Caco-2 (cell line): Measurements from ENCODE around the gene MBP. TPM values are rescaled to one million over a fixed set of nuclear protein-coding genes. Genes with fewer than 3 reads are reported as not detected.

ENCODE experiments used
- BruUV-seq: library from RNA; stranded (reverse); fragments of 400-500 nt; replicated peaks from 2 replicates; lab custom pipeline; 2021; lab: Mats Ljungman, UMichigan
- CTCF ChIA-PET: fragments of 300-600 bp; sonication (Branson Sonifier 250); formaldehyde crosslinking; loops from one replicate; lab custom pipeline; 2022; ENCODE audit warnings: antibody characterized with exemption; lab: Charles Lee
- POLR2A ChIA-PET: fragments of 300-600 bp; sonication (Branson Sonifier 250); formaldehyde crosslinking; loops from one replicate; lab custom pipeline; 2022; ENCODE audit warnings: antibody characterized with exemption; lab: Charles Lee
- DNase-seq, 2 experiments: peaks; one replicate each; pipeline versions ENCODE4 v3.0.0 to v3.0.0-alpha.2; 2020 to 2022
- H3K27me3 ChIP-seq: replicated peaks from 2 replicates; pipeline ENCODE4 v1.6.0; 2011; ENCODE audit warnings: low read length; ENCODE audit not compliant: control insufficient read depth, insufficient read depth
- H3K36me3 ChIP-seq: 2 replicates; pipeline ENCODE4 v1.5.1; 2011; ENCODE audit warnings: low read length; ENCODE audit not compliant: control insufficient read depth, insufficient read depth
- H3K4me1 ChIP-seq: fragments of 250-450 bp; sonication (Bioruptor Pico); 2 replicates; pipeline ENCODE4 v1.5.1; 2020; ENCODE audit warnings: mild to moderate bottlenecking
- H3K4me3 ChIP-seq: 2 replicates; pipeline ENCODE4 v1.5.1; 2011; ENCODE audit warnings: low read depth, mild to moderate bottlenecking, control low read depth, low read length
- H3K9me3 ChIP-seq: fragments of 250-450 bp; sonication (Bioruptor Pico); 2 replicates; pipeline ENCODE4 v1.5.1; 2020; ENCODE audit warnings: mild to moderate bottlenecking, moderate library complexity
- H3K27ac Mint-ChIP-seq: one replicate; pipeline ENCODE4 v1.8.0; 2022; ENCODE audit warnings: mixed read lengths; ENCODE audit not compliant: unreplicated experiment
- H3K27me3 Mint-ChIP-seq: one replicate; pipeline ENCODE4 v1.8.0; 2022; ENCODE audit warnings: mixed read lengths; ENCODE audit not compliant: insufficient read depth, unreplicated experiment
- H3K36me3 Mint-ChIP-seq: one replicate; pipeline ENCODE4 v1.8.0; 2022; ENCODE audit warnings: mild to moderate bottlenecking, mixed read lengths; ENCODE audit not compliant: insufficient read depth, unreplicated experiment
- H3K4me1 Mint-ChIP-seq: one replicate; pipeline ENCODE4 v1.8.0; 2022; ENCODE audit warnings: low read depth, mixed read lengths; ENCODE audit not compliant: unreplicated experiment
- H3K4me3 Mint-ChIP-seq: one replicate; pipeline ENCODE4 v1.8.0; 2022; ENCODE audit warnings: mild to moderate bottlenecking, moderate library complexity, mixed read lengths; ENCODE audit not compliant: unreplicated experiment
- H3K9me3 Mint-ChIP-seq: one replicate; pipeline ENCODE4 v1.8.0; 2022; ENCODE audit warnings: mixed read lengths; ENCODE audit not compliant: unreplicated experiment
- intact Hi-C: fragments of 100-400 bp; cut with micrococcal nuclease; formaldehyde crosslinking; loops from one replicate; pipeline ENCODE4 v1.10.0; 2022; ENCODE audit not compliant: unreplicated experiment
- total RNA-seq: library from RNA; stranded (reverse); gene quantifications from 2 replicates; pipeline ENCODE4 v1.2.3, GENCODE V29; 2022
- TF ChIP-seq, protein P1 (sequence below), 2 experiments: fragments of 200-600 bp in 1 of 2; IDR thresholded peaks; 1 replicate in 1 of 2; 2 replicates in 1 of 2; pipeline versions ENCODE4 v1.5.1 to v1.8.0; 2011 to 2022; ENCODE audit warnings: antibody characterized with exemption in 1 of 2, control low read depth in 1 of 2, inconsistent platforms in 1 of 2, low read depth in 1 of 2, low read length in 1 of 2, mild to moderate bottlenecking in 1 of 2, moderate library complexity in 1 of 2; ENCODE audit not compliant: insufficient read depth in 1 of 2, severe bottlenecking in 1 of 2, unreplicated experiment in 1 of 2

The MBP gene
- total RNA-seq, 1 experiment from 2014 or later: 11.4 TPM

DNA sequence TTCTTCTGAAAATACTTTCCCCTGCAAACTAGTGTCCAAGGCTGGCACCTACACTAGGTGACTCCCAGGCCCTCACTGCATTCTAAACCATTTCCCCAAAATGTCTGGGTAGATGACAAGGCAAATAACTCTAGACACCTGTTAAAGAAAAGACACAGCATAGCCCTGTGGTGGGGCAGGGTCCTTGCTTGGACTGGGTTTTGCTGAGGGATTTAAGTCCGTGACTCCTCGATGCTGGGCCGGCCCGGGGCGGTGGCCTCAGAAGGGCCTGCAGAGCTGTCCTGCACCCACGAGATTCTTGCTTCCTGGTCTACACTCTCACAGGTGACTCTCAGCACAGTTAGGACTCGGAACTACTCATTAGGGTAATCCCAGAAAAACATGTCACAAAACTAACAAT, 55.2 kb downstream of the MBP start:
- no peak for DNase-seq
- intact Hi-C loops: no loop called here
- ChIA-PET POLR2A (no interaction called here), CTCF (no interaction called here)
- Mint-ChIP-seq H3K27me3 (no peaks in the 10 kb centered on the region), H3K27ac (no peak overlapping the region), H3K4me1 (no peaks in the 10 kb centered on the region), H3K36me3 (no peaks in the 10 kb centered on the region), H3K9me3 (no peaks in the 10 kb centered on the region), H3K4me3 (no peak overlapping the region)
- no peaks in the 10 kb centered on the region for H3K36me3 ChIP-seq
- H3K4me1 ChIP-seq: no peaks in the 10 kb centered on the region
- no TSS peak for BruUV-seq
- no peak overlapping the region for H3K4me3 ChIP-seq
- TF ChIP-seq, protein P1, sequence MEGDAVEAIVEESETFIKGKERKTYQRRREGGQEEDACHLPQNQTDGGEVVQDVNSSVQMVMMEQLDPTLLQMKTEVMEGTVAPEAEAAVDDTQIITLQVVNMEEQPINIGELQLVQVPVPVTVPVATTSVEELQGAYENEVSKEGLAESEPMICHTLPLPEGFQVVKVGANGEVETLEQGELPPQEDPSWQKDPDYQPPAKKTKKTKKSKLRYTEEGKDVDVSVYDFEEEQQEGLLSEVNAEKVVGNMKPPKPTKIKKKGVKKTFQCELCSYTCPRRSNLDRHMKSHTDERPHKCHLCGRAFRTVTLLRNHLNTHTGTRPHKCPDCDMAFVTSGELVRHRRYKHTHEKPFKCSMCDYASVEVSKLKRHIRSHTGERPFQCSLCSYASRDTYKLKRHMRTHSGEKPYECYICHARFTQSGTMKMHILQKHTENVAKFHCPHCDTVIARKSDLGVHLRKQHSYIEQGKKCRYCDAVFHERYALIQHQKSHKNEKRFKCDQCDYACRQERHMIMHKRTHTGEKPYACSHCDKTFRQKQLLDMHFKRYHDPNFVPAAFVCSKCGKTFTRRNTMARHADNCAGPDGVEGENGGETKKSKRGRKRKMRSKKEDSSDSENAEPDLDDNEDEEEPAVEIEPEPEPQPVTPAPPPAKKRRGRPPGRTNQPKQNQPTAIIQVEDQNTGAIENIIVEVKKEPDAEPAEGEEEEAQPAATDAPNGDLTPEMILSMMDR (IDR thresholded peaks at IDR 0.05; ENCODE audit: insufficient read depth in 1 of 2, low read depth in 1 of 2, low read length in 1 of 2, severe bottlenecking in 1 of 2, unreplicated experiment in 1 of 2): no peak
- no peaks in the 10 kb centered on the region for H3K9me3 ChIP-seq
- no peaks in the 10 kb centered on the region for H3K27me3 ChIP-seq

- Mint-ChIP-seq H3K4me1 (no peaks in the 10 kb centered on the region), H3K4me3 (no peak overlapping the region), H3K9me3 (no peaks in the 10 kb centered on the region), H3K27ac (no peak overlapping the region), H3K36me3 (no peaks in the 10 kb centered on the region), H3K27me3 (no peaks in the 10 kb centered on the region)
- POLR2A ChIA-PET: no interaction called here
- DNase-seq: no peak
- H3K4me1 ChIP-seq: no peaks in the 10 kb centered on the region
- no peak overlapping the region for H3K4me3 ChIP-seq
- H3K27me3 ChIP-seq: no peaks in the 10 kb centered on the region
- TF ChIP-seq, protein P1 (IDR thresholded peaks at IDR 0.05; ENCODE audit: insufficient read depth in 1 of 2, low read depth in 1 of 2, low read length in 1 of 2, severe bottlenecking in 1 of 2, unreplicated experiment in 1 of 2): no peak
- intact Hi-C loops: no loop called here
- CTCF ChIA-PET: no interaction called here
- no TSS peak for BruUV-seq
- no peaks in the 10 kb centered on the region for H3K9me3 ChIP-seq
- no peaks in the 10 kb centered on the region for H3K36me3 ChIP-seq
These were observed 56.5 kb downstream of the MBP start for GRCh38 chr18:77076111-77076510.

GRCh38 chr18:77074431-77074830, 58.2 kb downstream of the MBP start:
- Histone ChIP-seq H3K36me3 (no peaks in the 10 kb centered on the region), H3K4me1 (no peaks in the 10 kb centered on the region), H3K27me3 (no peaks in the 10 kb centered on the region), H3K4me3 (no peak overlapping the region), H3K9me3 (no peaks in the 10 kb centered on the region)
- TF ChIP-seq, protein P1 (IDR thresholded peaks at IDR 0.05; ENCODE audit: insufficient read depth in 1 of 2, low read depth in 1 of 2, low read length in 1 of 2, severe bottlenecking in 1 of 2, unreplicated experiment in 1 of 2): no peak
- no peak overlapping the region for H3K27ac Mint-ChIP-seq
- POLR2A ChIA-PET: no interaction called here
- no peaks in the 10 kb centered on the region for H3K9me3 Mint-ChIP-seq
- H3K27me3 Mint-ChIP-seq: no peaks in the 10 kb centered on the region
- H3K4me3 Mint-ChIP-seq: no peak overlapping the region
- intact Hi-C loops: no loop called here
- H3K4me1 Mint-ChIP-seq: no peaks in the 10 kb centered on the region
- CTCF ChIA-PET: no interaction called here
- no peak for DNase-seq
- H3K36me3 Mint-ChIP-seq: no peaks in the 10 kb centered on the region
- no TSS peak for BruUV-seq
